Small intestine (tissue), 7 donors: ENCODE data around the gene TULP4. TPM values are rescaled to one million over a fixed set of nuclear protein-coding genes. Genes with fewer than 3 reads are reported as not detected.
A peak's percentile ranks its signal among the peaks of the same experiment; 100 is the strongest.
"Not testable (repeated sequence)": the region's sequence is repeated elsewhere in the genome, so short reads cannot be mapped to it uniquely, and the experiment has no call there.

Experiments used
- DNase-seq, 2 donors: peaks; one replicate each; pipeline versions ENCODE4 v3.0.0 to v3.0.0-alpha.2; 2013
- FAIRE-seq: peaks from 2 replicates; lab custom pipeline; 2012; peaks lifted over from hg19 to GRCh38; lab: Jason Lieb, UNC
- H3K27ac ChIP-seq, 3 donors: one replicate each; pipeline ENCODE4 v1.5.1; 2013; ENCODE audit warnings: low read length in 2 of 3, mild to moderate bottlenecking in 2 of 3, control low read depth in 1 of 3, inconsistent platforms in 1 of 3, low read depth in 1 of 3, moderate library complexity in 1 of 3
- H3K27me3 ChIP-seq, 3 donors: one replicate each; pipeline ENCODE4 v1.6.1; 2013; ENCODE audit warnings: low read length in 3 of 3, inconsistent platforms in 1 of 3; ENCODE audit not compliant: control insufficient read depth in 3 of 3, insufficient read depth in 3 of 3
- H3K36me3 ChIP-seq, 3 donors: one replicate each; pipeline ENCODE4 v1.6.1; 2013; ENCODE audit warnings: low read length in 3 of 3, inconsistent platforms in 1 of 3, low read depth in 1 of 3, mild to moderate bottlenecking in 1 of 3, moderate library complexity in 1 of 3; ENCODE audit not compliant: control insufficient read depth in 3 of 3, insufficient read depth in 2 of 3
- H3K4me1 ChIP-seq, 3 donors: one replicate each; pipeline ENCODE4 v1.6.1; 2013; ENCODE audit warnings: low read length in 2 of 3, inconsistent platforms in 1 of 3, low read depth in 1 of 3, mild to moderate bottlenecking in 1 of 3, moderate library complexity in 1 of 3; ENCODE audit not compliant: control insufficient read depth in 3 of 3, insufficient read depth in 2 of 3
- H3K4me3 ChIP-seq, 3 donors: one replicate each; pipeline ENCODE4 v1.5.1; 2013; ENCODE audit warnings: low read length in 3 of 3, control low read depth in 1 of 3, inconsistent platforms in 1 of 3, low read depth in 1 of 3, mild to moderate bottlenecking in 1 of 3, moderate library complexity in 1 of 3
- H3K9me3 ChIP-seq, 2 donors: one replicate each; pipeline ENCODE4 v1.6.1; 2013; ENCODE audit warnings: low read depth in 1 of 2, low read length in 1 of 2; ENCODE audit not compliant: control insufficient read depth in 2 of 2, insufficient read depth in 1 of 2
- WGBS, 3 donors: extraction: QIAGEN DNeasy Blood & Tissue Kit; methylation state at CpG; one replicate each; pipeline ENCODE4 v1.1.7; 2013; 5-methylcytosine and 5-hydroxymethylcytosine counted together
- polyA plus RNA-seq, 4 donors: library from polyadenylated mRNA; stranded (reverse) in 3 of 4; unstranded in 1 of 4; fragments of 200-250 nt in 3 of 4; fragments of 120-200 nt in 1 of 4; gene quantifications; one replicate each; pipeline versions ENCODE4 v1.2.1 to v1.2.3, GENCODE V29; 2013
- donor health status: healthy with polysubstance abuse.
- donor health status: control.
- donor health status: control.
- donor health status: Bipolar disorder and iron deficiency.
- donor health status: healthy.

The TULP4 gene
- polyA plus RNA-seq, 4 donors = 7.2 to 30.7 (median 10.7) TPM

- no peak overlapping the region for H3K27ac ChIP-seq
- DNase-seq (no peak), FAIRE-seq (no peak)
- H3K9me3 ChIP-seq = peaks cover 0 to 15% of the 10 kb centered on the region in 2 donors
- H3K36me3 ChIP-seq = peaks cover 0 to 5% (median 0%) of the 10 kb centered on the region in 3 donors
- peaks cover 0 to 2% (median 0%) of the 10 kb centered on the region in 3 donors for H3K4me1 ChIP-seq
- H3K27me3 ChIP-seq = no peaks in the 10 kb centered on the region
- WGBS, 3 donors = 47 to 61% (median 57%) methylated on average over 3 of the region's 3 CpGs
- no peak overlapping the region for H3K4me3 ChIP-seq
Measured at GRCh38 chr6:158398252-158399024, 86.2 kb downstream of the TULP4 start.

- no peak for DNase-seq
- WGBS, 3 donors = 89 to 98% (median 91%) methylated on average over 3 of the region's 3 CpGs
- FAIRE-seq = no peak
Measured at GRCh38 chr6:158399040-158399700, 86.9 kb downstream of the TULP4 start.

GRCh38 chr6:158402184-158402583, 89.9 kb downstream of the TULP4 start:
- peaks cover 0 to 11% of the 10 kb centered on the region in 2 donors for H3K9me3 ChIP-seq
- no peak overlapping the region for H3K27ac ChIP-seq
- H3K27me3 ChIP-seq = no peaks in the 10 kb centered on the region
- no peak overlapping the region for H3K4me3 ChIP-seq
- no peak for FAIRE-seq
- no peak for DNase-seq
- H3K4me1 ChIP-seq = peaks cover 1 to 10% (median 2%) of the 10 kb centered on the region in 3 donors
- peaks cover 0 to 5% (median 0%) of the 10 kb centered on the region in 3 donors for H3K36me3 ChIP-seq

More at GRCh38 chr6:158399040-158399700, 86.9 kb downstream of the TULP4 start:
- Histone ChIP-seq H3K27me3 (no peaks in the 10 kb centered on the region), H3K4me1 (peaks cover 0 to 2% (median 0%) of the 10 kb centered on the region in 3 donors), H3K27ac (no peak overlapping the region), H3K36me3 (peaks cover 0 to 3% (median 0%) of the 10 kb centered on the region in 3 donors), H3K4me3 (no peak overlapping the region), H3K9me3 (peaks cover 0 to 8% of the 10 kb centered on the region in 2 donors)

- not testable (repeated sequence) for H3K4me3 ChIP-seq, H3K27me3 ChIP-seq, H3K36me3 ChIP-seq
- peaks cover 2 to 12% (median 7%) of the 10 kb centered on the region in 3 donors for H3K4me1 ChIP-seq
- peak overlapping the region in 2 of 3 donors; percentile 91 to 92 for H3K27ac ChIP-seq
- H3K9me3 ChIP-seq = peaks cover 0 to 17% of the 10 kb centered on the region in 2 donors
- 18 to 55% (median 46%) methylated on average over 12 of the region's 12 CpGs for WGBS, 3 donors
- FAIRE-seq (peak; percentile 74), DNase-seq (peak; percentile 76 to 98)
Measured at GRCh38 chr6:158405321-158405831, 93.1 kb downstream of the TULP4 start.

- no peak overlapping the region for H3K4me3 ChIP-seq
- H3K36me3 ChIP-seq = peaks cover 0 to 7% (median 0%) of the 10 kb centered on the region in 3 donors
- peaks cover 0 to 17% of the 10 kb centered on the region in 2 donors for H3K9me3 ChIP-seq
- 15 to 72% (median 55%) methylated on average over 2 of the region's 2 CpGs for WGBS, 3 donors
- peaks cover 2 to 12% (median 10%) of the 10 kb centered on the region in 3 donors for H3K4me1 ChIP-seq
- H3K27me3 ChIP-seq = no peaks in the 10 kb centered on the region
- FAIRE-seq = no peak
- H3K27ac ChIP-seq = peak overlapping the region; percentile 24 to 92 (median 91)
- peak in 1 of 2 donors; percentile 79 for DNase-seq
Measured at GRCh38 chr6:158405933-158406332, 93.7 kb downstream of the TULP4 start.

- FAIRE-seq = no peak
- Histone ChIP-seq H3K4me1 (peaks cover 4 to 15% (median 10%) of the 10 kb centered on the region in 3 donors), H3K27ac (peak overlapping the region in 2 of 3 donors; percentile 62 to 92), H3K4me3 (no peak overlapping the region), H3K9me3 (peaks cover 0 to 17% of the 10 kb centered on the region in 2 donors), H3K36me3 (peaks cover 0 to 7% (median 0%) of the 10 kb centered on the region in 3 donors), H3K27me3 (no peaks in the 10 kb centered on the region)
- DNase-seq = no peak
- WGBS, 3 donors = 90 to 95% (median 91%) methylated on average over 2 of the region's 2 CpGs
Measured at GRCh38 chr6:158406736-158407135, 94.5 kb downstream of the TULP4 start.

- Histone ChIP-seq H3K27me3 (no peaks in the 10 kb centered on the region), H3K9me3 (peaks cover 0 to 17% of the 10 kb centered on the region in 2 donors), H3K4me3 (no peak overlapping the region), H3K4me1 (peaks cover 4 to 15% (median 8%) of the 10 kb centered on the region in 3 donors), H3K27ac (no peak overlapping the region), H3K36me3 (peaks cover 0 to 14% (median 3%) of the 10 kb centered on the region in 3 donors)
- no peak for FAIRE-seq
- 96 to 98% (median 97%) methylated on average over 9 of the region's 9 CpGs for WGBS, 3 donors
- no peak for DNase-seq
Measured at GRCh38 chr6:158408013-158408412, 95.7 kb downstream of the TULP4 start.

GRCh38 chr6:158408552-158409130, 96.4 kb downstream of the TULP4 start:
- Histone ChIP-seq H3K4me1 (peaks cover 4 to 15% (median 8%) of the 10 kb centered on the region in 3 donors), H3K4me3 (no peak overlapping the region), H3K27me3 (no peaks in the 10 kb centered on the region), H3K36me3 (peaks cover 3 to 20% (median 4%) of the 10 kb centered on the region in 3 donors), H3K9me3 (peaks cover 0 to 17% of the 10 kb centered on the region in 2 donors), H3K27ac (peak overlapping the region in 1 of 3 donors; percentile 36)
- DNase-seq (no peak), FAIRE-seq (no peak)
- 62 to 90% (median 88%) methylated on average over 9 of the region's 9 CpGs for WGBS, 3 donors
